CD4-positive, alpha-beta T cell treated with Interleukin-4 for 1 hour (primary cell): ENCODE results near the gene DCLRE1A.

Experiments used
- DNase-seq, 2 donors: peaks; one replicate each; pipeline ENCODE4 v3.0.0-alpha.2; 2020 to 2022

DCLRE1A gene

DNA sequence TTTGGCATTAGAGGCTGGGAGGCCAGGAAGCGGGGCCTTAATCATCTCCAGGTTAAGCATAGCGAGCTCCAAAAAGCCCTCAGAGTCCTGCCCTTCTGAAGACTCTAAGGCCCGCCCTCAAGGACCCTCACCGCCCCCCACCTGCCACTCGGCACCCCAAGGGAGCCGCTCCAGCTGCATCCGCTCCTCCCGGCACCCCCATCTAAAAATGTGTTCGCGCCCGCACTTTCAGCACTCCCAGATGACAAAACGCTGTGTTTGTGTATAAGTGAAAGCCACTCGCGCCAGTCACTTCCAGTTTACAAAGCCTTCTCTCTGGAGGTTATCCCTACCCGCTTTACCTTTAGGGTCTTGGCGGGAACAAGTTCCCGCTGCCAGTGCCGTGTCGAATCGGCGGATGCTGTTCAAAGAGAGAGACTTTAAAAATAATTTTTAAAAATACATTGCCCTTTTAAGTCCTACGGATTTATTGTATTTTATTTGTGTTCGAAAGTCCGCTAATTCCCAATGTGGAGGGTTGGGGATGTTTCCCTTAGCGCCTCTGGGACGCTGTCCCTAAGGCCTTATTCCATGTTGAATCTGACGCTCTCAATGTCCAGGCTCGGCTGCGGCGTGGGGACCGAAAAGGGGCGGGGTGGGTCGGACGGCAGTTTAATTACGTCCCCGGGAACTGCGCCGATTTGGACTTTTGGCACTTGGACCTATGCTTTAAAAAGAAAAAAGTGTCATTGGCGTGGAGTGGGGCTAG lies at the start of gene DCLRE1A, which contains the start of gene NHLRC2:
TSS of gene DCLRE1A (minus strand) at position 70 of the 748 bp plus-strand sequence. CDS start 900 bp downstream, outside the sequence.
TSS of gene NHLRC2 (plus strand) at position 649 of the 748 bp plus-strand sequence. CDS start 212 bp downstream, outside the sequence.
- DNase-seq = peak; percentile 73 to 74

DNA sequence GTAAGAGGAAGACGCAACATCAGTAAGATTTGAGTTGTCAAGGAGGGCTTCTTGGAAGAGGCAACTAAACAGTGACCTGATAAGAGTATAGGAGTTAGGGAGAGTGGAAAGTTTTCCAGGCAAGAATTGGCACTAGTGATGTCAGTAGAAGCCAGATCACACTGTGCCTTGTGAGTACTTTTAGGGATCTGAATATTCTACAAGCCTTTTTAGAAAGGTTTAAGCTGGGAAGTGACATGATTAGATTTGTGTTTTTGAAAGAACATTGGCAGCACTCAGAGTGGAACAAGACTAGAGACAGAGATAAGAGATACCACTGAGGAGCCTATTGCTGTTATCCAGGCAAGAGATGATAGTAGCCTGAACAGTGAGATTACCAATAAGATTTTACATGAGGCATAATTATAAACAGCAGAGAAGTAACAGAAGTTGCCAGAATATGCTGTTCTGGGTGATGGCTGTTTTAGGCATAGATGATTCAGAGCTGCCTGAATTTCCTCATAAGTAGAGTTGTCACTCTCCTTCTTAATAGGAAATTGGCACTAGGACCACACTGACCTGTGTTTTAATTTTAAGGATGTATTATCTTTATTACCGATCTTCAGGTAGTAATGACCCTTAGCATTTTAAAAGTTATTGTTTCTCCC lies 46.2 kb upstream of the DCLRE1A start:
- DNase-seq = no peak

DNA sequence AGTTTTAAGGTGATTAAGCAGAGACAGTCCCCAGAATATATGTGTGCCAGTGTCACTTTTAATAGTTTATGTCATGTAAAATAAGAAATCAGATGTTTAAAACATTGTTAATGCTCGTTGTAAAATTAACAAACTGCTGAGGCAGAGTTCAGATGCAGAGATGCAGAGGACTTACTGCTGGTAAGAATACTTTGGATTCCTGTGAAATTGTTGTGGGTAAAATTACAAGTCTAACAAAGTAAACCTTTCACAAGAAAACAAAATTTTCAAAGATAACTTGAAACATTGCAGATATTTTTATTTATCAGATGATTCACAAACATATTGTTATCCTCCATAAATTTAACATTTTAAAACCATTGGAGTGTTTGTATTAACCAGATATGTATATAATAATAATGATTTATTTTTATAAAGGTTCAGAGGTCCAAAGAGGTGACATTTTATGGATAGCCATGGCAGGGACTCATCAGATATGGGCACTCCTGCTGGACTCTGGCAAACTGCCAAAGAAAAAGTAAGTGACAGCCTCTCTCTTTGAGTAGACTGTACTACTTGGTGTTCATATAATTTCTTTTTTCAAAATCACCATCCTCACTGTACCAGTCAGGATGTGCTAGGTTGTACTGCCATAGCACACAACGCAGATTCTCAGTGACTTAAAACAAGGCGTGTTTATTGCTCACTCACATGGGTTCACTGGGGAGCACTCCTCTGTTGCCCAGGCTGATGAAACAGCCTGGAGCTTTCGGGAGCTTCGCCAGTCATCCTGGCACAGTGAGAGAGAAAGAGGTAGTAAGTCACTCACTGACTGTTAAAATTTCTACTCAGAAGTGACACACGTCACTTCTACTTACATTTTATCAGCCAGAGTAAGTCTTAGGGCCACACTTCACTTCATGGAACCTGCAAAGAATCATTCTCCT lies 44.1 kb upstream of the DCLRE1A start:
- DNase-seq = no peak

DNA sequence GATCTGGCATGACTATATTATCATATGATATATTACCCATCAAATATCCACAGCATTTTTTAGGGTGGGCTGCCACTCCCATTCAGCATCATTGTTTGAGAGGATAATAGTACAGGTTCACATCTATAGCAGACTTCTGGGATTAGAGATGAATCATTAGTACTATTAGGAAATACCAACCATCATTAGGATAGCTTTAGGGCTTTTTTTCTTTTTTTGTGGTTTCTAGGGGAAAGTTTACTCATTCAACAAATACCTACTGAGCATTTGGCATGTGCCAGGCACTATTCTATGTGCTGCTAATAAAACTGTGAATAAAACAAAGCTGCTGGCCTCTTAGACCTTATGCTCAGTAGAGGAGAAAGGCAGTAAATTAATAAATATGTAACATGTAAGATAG lies 41.1 kb upstream of the DCLRE1A start:
- DNase-seq = no peak

DNA sequence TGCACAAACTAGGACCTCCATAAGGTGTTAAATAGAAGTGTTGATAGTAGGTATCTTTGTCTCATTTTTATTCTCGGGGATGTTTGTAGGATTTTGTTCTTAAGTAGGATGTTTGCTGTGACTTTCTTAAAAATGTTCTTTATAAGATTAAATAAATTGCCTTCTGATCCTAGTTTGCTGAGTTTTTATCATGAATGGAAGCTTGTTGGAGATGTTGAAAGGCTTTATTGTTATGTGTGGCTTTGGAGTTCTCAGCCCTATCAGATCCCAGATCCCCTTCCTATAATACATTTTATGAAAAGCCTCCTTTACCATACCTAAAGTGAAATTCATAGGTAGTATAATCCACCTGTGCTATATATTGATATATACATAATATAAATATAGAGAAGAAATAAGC lies 40.7 kb upstream of the DCLRE1A start:
- no peak for DNase-seq

DNA sequence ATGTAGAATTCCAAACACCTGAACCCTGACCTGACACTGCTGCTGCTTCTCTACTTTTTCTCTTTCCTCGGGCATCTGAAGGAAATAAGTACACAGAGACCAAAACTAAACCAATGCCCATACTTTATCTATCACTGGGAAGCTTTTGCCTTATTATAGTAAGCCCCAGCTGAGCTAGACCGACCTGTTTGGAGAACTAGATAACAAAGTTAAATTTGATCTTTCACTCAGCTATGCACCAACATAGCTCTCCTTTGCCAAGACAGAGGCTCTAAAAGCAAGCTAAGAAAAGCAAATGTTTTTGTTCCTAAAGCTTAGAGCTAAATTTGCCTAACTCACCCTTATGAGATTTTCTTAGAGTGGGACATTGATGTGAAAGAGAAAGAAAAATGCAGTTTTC lies 39.7 kb upstream of the DCLRE1A start:
- no peak for DNase-seq

DNA sequence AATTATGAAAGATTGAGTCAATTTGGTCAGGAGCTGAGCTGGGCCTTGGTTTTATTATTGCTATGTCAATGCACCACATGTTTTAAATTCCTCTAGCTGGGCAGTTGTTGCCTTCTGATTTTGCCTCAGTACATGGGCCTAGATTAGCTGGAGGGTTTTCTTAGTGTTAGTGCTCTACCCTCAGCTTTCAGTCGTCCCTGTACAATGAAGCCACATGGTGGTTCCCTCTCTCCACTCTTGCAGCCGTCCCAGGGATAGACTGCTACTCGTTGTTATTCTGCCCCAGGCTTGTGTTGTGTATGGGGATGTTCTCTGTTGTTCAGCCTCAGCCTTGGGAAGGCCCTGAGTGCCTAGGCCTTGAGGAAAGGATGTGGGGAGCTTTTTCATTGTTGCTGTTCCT lies 37.6 kb upstream of the DCLRE1A start:
- DNase-seq = no peak

DNA sequence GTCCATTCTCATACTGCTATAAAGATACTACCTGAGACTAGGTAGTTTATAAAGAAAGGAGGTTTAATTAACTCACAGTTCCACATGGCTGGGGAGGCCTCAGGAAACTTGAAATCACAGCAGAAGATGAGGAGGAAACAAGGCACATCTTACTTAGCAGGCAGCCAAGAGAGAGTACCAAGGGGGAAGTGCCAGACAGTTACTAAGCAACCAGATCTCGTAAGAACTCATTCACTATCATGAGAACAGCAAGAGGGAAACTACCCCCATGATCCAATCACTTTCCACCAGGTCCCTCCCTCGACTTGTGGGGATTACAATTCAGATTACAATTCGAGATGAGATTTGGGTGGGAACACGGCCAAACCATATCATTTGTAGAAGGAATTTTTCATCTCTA lies 36.9 kb upstream of the DCLRE1A start:
- no peak for DNase-seq

DNA sequence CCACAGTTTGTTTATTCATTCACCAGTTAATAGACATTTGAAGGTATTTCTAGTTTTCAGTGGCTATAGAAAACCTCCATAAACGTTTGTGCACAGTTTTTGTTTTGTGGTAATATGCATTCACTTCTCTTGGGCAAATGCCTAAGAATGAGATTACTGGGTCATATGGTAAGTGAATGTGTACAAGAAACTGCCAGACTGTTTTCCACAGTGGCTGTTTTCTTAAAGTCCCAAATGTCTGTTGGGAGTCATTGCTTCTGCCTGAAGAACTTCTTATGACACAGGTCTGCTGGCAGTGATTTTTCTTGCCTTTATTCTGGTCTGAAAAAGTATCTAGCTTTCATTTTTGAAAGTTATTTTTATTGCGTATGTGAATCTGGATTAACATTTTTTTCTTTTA lies 36.0 kb upstream of the DCLRE1A start:
- DNase-seq = no peak

DNA sequence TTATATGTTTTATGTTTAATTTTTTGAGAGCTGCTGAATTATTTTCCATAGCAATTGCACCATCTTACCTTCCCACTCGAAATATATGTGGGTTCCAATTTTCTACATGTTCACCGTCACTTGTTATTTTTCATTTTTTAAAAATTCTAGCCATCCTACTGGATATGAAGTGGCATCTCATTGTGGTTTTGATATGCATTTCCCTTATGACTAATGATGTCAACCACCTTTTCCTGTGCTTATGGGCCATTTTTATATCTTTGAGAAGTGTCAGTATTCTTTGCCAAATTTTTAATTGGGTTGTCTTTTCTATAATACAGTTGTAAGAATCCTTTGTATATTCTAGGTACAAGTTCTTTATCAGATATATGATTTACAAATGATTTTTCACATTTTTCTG lies 28.4 kb upstream of the DCLRE1A start:
- DNase-seq = peak in 1 of 2 donors; percentile 5

DNA sequence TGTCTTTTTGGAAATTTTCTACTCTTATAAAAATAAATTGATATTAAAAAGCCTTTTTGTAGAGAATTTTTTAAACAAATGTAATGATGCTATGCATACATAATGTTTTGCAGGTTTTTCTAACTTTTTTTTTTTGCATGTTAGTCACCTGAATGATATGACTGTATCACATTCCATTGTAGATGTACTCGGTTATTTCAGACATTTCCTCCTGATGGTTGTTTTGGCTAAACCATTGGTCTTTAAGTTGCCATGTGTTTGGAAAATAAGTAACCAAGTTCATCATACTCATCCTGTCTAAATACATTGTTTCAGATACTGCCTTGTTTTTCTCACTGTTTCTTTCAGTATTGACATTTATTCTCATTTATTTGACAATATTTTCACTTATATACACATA lies 26.4 kb upstream of the DCLRE1A start:
- DNase-seq = no peak

DNA sequence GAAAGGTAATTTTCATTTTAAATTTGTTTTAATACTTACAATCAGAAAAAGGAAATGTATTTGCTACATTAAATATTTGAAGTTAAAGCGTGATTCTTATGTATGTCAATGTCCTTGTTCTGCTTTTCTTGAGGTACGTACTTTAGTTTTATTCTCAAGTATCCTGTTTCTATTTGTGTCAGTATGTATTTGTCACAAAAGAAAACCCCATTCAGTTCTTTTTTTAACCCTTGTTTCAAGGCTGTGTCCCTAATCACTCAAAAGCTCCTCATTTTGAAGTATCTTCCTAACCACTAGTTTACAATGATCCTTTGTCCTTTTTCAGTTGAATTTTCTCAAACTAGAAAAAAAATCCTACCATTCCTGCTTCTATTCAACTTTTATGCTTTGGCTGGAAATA lies 25.8 kb upstream of the DCLRE1A start:
- DNase-seq = no peak

DNA sequence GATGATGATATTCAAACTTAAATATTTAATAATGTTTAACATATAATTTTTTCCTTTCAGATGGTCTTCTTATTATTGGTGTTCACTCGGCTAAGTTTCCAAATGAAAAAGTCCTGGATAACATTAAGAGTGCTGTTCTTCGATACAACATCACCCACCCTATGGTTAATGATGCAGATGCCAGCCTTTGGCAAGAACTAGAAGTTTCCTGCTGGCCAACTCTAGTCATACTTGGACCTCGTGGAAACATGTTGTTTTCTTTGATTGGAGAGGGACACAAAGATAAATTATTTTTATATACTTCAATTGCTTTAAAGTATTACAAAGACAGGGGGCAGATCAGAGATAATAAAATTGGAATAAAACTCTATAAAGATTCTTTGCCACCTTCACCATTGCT lies 22.6 kb upstream of the DCLRE1A start:
- DNase-seq = no peak

DNA sequence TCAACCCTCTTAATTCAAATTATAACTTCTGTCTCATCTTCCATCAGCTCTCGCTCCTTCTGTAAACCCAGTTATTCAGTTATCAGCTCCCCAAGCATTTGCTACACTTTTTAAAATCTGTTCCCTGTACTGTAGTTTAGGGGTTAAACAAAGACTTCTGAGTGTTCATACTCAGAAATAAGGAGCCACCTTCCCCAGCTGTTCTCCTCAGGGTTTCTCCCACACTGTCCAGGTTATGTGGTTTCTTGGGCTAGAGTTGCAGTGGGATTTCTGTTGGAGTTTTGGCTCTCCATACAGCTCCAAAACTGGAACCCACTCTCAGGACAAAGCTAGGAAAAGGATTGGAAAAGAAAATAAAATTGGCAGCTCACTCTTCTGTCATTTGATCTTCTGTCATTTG lies 21.3 kb upstream of the DCLRE1A start:
- DNase-seq = no peak

DNA sequence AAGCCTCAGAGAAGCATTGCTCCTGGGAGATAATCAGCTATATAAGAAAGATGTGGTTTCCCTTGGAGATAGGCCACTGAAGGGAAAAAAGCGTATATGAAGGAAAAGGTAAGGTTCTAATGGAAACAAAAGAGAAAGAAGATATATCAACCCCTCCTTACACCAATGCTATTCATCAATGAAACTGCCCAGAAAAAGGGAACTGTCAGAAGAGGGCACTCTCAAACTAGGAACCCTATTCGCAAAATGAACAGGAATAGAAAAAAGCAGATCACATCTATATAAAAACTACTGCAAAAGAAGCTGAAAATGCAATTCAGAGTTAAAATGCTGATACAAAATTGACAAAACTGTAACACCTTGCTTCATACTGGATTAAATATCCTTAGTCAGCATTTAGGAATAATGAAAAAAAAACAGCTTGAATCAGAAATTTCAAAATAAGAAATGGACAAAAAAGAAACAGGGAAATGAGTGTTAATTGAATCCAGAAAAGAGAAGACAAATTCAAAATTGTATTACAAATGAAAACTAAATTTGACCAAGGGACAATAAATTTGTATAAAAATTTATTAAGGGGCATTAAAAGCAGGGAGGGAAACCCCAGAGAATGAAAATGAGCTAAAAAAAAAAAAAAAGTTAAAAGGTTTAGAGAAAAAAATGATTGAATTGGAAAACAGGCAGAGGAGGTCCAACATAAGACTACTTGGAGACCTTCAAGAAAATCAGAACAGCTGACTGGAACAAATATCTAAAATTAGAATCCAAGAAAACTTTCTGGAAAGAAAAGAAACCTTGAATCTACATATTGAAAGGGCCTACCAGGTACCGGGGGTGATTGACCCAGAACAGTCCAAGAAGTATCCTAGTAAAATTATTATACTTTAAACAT lies 18.5 kb upstream of the DCLRE1A start:
- DNase-seq = no peak

DNA sequence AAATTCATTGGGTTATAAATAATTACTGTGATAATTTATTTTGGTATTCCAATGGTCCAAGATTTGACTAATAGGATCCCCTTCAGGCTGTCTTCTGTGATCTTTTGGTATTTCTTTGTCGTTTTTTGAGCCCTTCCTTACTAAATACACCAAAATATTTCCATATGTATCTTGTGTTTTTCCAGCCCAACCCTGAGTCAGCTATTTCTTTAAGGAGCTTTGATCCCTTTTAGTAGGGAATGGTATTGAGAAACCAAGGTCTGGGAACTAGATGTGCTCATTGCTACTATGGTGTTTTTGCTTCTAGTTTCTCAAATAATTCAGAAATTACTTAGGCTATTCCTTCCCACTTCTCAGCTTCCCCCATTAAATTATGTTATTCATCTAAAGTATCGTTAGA lies 15.9 kb upstream of the DCLRE1A start:
- no peak for DNase-seq

DNA sequence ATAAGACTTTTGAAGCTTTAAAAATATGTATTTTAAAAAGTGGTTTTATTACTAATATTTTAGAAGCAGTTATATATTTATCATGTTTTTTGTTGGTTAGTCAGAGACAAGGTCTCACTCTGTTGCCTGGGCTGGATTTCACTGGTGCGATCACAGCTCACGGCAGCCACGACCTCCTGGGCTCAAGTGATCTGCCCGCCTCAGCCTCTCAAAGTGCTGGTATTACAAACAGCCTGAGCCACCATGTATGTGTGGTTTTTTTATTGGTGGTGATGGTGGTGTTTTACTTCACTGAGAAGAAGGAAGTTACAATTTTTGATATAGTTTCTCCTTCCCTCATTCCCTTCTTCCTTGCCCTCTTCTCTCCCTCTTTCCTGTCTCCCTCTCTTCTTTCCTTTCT lies 14.0 kb upstream of the DCLRE1A start:
- DNase-seq = no peak

DNA sequence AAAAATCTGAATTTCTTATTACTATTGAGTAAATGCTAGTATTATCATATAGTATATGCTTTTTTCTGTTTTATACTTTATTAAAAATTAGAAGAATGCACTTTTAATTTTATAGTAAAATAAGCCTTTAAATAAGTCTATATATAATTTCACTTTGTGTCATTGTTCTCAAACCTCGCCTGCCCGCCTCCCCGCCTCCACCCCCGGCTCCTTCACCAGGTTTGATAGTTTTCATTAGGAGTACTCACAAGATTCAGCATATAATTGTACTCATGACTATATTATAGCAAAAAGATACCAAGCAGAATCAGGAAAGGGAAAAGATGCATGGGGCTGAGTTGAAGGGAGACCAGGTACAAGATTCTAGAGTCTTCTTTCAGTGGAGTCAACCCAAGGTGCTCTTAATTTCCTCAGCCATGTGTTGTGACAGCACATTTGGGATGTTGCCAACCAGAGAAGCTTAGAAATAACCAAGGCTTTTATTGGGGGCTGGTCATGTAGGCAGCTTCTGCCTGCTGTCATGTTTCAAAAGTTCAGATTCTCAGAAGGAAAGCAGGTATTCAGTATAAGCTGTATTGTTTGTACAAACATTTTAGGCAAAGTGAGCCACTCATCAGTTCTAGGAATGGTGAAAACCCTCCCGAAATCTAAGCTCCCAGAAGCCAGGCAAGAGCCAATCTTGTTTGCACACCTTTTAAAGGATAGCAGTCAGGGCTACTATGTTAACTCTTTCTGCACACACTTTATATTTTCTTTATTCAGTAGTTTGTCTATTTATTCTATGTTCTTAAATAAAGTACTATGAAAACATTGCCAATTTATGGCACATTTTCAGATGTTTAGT lies 12.9 kb upstream of the DCLRE1A start:
- no peak for DNase-seq

DNA sequence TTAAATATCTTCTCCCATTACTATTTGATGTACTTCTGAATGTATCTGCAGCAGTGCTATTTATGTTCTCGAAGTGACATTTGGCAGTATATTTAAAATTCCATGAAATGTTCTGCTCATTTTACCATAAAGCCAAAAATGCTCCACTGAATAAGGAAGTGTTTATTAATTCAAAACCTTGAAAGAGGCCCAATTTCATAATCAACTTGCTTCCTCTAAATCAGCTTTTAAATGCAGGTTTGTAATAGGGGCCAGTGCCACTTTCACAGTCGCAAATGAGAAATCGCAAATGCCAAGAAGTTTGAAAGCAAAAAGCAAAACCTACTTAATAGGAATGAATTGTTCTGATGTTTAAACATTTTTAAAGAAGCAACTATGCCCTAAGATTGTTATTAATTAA lies 12.0 kb upstream of the DCLRE1A start:
- DNase-seq = no peak

DNA sequence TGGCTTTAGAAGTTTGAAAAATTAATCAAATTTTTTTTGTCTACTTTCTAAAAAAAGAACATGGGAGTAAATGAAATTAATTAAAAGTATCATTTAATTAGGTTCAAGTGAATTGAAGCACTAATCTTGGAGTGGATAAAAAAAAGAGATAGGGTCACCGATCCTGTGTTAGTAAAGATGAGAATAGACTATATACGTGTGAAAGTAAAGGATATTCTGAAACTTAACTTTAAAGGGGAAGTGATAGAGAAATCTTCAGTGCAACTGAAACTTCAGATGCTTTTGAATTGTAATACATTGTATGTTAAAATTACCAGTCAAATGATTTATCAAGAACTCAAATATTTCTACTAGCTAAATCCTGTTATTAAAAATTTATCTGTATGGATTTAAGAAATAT lies 5.4 kb upstream of the DCLRE1A start:
- DNase-seq = no peak

DNA sequence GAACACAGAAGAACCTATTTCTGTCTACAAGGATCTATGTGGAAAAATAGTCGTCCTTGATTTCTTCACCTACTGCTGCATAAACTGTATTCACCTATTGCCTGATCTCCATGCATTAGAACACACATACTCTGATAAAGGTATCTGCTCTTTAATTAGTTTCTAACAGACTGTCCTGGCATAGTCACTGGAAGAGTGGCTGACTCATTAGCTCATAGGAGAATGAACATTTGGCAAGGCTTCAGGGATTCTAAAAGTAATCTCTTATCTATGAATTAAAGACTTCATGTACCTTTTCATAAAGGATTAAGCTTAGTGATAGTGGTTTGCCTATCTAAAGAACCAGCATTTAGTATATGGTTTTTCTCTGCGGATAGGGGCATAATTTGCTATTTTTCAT lies 4.7 kb upstream of the DCLRE1A start:
- DNase-seq = no peak

DNA sequence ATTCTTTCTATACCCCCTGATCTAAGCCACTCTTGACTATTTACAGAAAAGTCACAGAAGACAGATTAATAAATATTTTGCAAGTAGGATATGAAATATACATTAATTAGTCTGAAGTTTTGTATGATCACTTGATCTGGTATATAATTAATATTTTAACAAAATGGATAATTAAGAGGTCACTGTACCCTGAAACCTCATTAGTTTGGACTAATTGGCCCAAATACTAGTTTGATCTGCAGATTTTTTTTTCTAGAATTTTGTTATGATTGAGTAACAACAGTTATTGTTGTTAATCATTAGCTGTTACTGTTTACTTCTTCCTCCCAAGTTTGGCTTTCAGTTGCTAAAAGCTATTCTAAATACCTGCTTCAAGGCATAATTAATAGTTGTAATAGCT lies 3.3 kb upstream of the DCLRE1A start:
- no peak for DNase-seq
